Natural killer cell (primary cell): ENCODE data around the gene MBD5. TPM values are rescaled to one million over a fixed set of nuclear protein-coding genes. Genes with fewer than 3 reads are reported as not detected.

Experiments
- ATAC-seq, 3 donors: fragments of 150-1000 bp in 2 of 3; fragments of 200-7000 bp in 1 of 3; cut with Tn5 transposase; 1 replicate in 1 of 3; 2 replicates in 2 of 3; pipeline ENCODE4 v1.10.0; 2021; ENCODE audit warnings: mild to moderate bottlenecking in 2 of 3, moderate library complexity in 2 of 3
- DNase-seq, 2 donors: peaks; one replicate each; pipeline versions ENCODE4 v3.0.0 to v3.0.0-alpha.2; 2013 to 2021; ENCODE audit warnings: mixed read lengths in 1 of 2
- H3K27ac ChIP-seq: one replicate; pipeline ENCODE4 v1.5.1; 2013; ENCODE audit warnings: mild to moderate bottlenecking, low read length
- H3K27me3 ChIP-seq: one replicate; pipeline ENCODE4 v1.6.1; 2013; ENCODE audit warnings: low read length; ENCODE audit not compliant: control insufficient read depth, insufficient read depth
- H3K36me3 ChIP-seq: one replicate; pipeline ENCODE4 v1.6.1; 2013; ENCODE audit warnings: low read length; ENCODE audit not compliant: control insufficient read depth, insufficient read depth
- H3K4me1 ChIP-seq: one replicate; pipeline ENCODE4 v1.6.1; 2013; ENCODE audit warnings: low read length; ENCODE audit not compliant: control insufficient read depth, insufficient read depth
- H3K4me3 ChIP-seq: one replicate; pipeline ENCODE4 v1.5.1; 2013; ENCODE audit warnings: low read length
- H3K9me3 ChIP-seq: one replicate; pipeline ENCODE4 v1.6.1; 2013; ENCODE audit warnings: low read length; ENCODE audit not compliant: control insufficient read depth, insufficient read depth
- H3K27ac Mint-ChIP-seq, 2 donors: one replicate each; pipeline ENCODE4 v1.8.0; 2022; ENCODE audit warnings: mild to moderate bottlenecking in 2 of 2, mixed read lengths in 2 of 2, moderate library complexity in 1 of 2
- H3K27me3 Mint-ChIP-seq, 2 donors: one replicate each; pipeline ENCODE4 v1.8.0; 2022; ENCODE audit warnings: low read depth in 2 of 2, mixed read lengths in 2 of 2
- H3K36me3 Mint-ChIP-seq: one replicate; pipeline ENCODE4 v1.8.0; 2022; ENCODE audit warnings: mixed read lengths
- H3K4me1 Mint-ChIP-seq, 2 donors: one replicate each; pipeline ENCODE4 v1.8.0; 2022; ENCODE audit warnings: mixed read lengths in 2 of 2
- H3K4me3 Mint-ChIP-seq: one replicate; pipeline ENCODE4 v1.8.0; 2022; ENCODE audit warnings: mild to moderate bottlenecking, moderate library complexity, mixed read lengths
- H3K9me3 Mint-ChIP-seq, 2 donors: one replicate each; pipeline ENCODE4 v1.8.0; 2022; ENCODE audit warnings: mixed read lengths in 2 of 2
- WGBS: methylation state at CpG from one replicate; pipeline ENCODE4 v1.1.7; 2013; ENCODE audit warnings: missing lambda C conversion rate; ENCODE audit not compliant: insufficient coverage; 5-methylcytosine and 5-hydroxymethylcytosine counted together
- intact Hi-C: fragments of 100-400 bp; cut with micrococcal nuclease; formaldehyde crosslinking; loops from one replicate; pipeline ENCODE4 v1.14.2; 2022
- total RNA-seq, 4 donors: library from RNA; stranded (reverse); fragments of 120-200 nt in 1 of 4; gene quantifications; one replicate each; pipeline versions ENCODE4 v1.2.3 to v1.2.4, GENCODE V29; 2013 to 2022
- TF ChIP-seq, protein P1 (sequence below): fragments of 200-600 bp; IDR thresholded peaks from one replicate; pipeline ENCODE4 v1.8.0; 2022; ENCODE audit warnings: antibody characterized with exemption

The MBD5 gene
- total RNA-seq, 3 donors from 2014 or later (not counting 1 experiment from before 2014, with no cell fraction given): 83.8 to 96.3 (median 89.7) TPM

DNA sequence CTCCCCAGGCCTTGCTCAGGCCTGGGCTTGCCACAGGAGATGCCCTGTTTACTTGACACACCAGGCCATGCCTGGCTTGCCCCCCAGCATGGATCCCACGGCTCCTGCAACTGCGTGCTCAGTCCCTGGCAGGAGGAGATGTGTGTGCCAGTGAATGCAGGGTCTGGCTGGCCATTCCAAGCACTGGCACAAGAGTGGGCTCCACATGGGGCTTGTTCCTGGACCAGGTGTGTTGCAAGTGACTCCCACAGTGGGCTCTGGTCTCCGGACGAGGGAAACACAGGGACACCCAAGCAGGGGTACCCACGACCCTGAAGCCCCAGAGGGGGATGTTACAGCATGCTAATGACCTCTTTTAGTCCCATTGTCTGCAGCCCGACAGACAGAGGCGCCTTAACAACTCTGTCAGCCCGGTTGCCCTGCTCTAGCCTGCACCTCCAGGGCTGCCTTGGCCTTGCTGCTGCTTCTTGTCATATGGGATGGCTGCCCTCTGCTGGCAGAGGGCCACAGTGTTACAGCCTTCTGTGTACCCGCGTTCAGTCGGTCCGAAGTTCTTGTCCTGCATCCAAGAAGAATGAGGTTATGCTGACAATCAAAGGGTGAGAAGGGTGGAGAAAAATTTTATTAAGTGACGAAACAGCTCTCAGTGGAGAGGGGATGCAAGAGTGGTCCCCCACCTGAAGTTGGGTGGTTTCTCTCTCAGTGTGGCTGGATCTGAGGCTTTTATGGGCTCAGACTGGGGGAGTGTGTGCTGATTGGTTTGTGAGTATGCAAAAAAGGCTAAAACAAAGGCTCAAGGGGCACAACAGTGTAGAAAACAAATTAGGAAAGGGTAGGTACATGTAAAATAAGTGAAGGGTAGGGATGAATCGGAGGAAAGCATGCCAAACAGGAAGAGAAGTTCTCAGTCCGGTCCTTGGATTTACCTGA lies 180.4 kb downstream of the MBD5 start:
- no peak overlapping the region for H3K4me3 Mint-ChIP-seq
- H3K4me1 ChIP-seq: no peaks in the 10 kb centered on the region
- H3K27ac ChIP-seq: no peak overlapping the region
- H3K27me3 ChIP-seq: no peaks in the 10 kb centered on the region
- peaks cover 0 to 9% of the 10 kb centered on the region in 2 donors for H3K4me1 Mint-ChIP-seq
- no peaks in the 10 kb centered on the region for H3K36me3 ChIP-seq
- intact Hi-C loops: loop anchor here (1.0 kb wide), 1 partner anchor 211 kb away; no protein-coding TSS in a partner anchor
- no peak overlapping the region for H3K27ac Mint-ChIP-seq
- H3K4me3 ChIP-seq: no peak overlapping the region
- no peaks in the 10 kb centered on the region for H3K9me3 ChIP-seq
- H3K9me3 Mint-ChIP-seq: no peaks in the 10 kb centered on the region
- DNase-seq (peak; percentile 20 to 62), ATAC-seq (peak; percentile 46 to 70 (median 63))
- no peaks in the 10 kb centered on the region for H3K36me3 Mint-ChIP-seq
- TF ChIP-seq, protein P1, sequence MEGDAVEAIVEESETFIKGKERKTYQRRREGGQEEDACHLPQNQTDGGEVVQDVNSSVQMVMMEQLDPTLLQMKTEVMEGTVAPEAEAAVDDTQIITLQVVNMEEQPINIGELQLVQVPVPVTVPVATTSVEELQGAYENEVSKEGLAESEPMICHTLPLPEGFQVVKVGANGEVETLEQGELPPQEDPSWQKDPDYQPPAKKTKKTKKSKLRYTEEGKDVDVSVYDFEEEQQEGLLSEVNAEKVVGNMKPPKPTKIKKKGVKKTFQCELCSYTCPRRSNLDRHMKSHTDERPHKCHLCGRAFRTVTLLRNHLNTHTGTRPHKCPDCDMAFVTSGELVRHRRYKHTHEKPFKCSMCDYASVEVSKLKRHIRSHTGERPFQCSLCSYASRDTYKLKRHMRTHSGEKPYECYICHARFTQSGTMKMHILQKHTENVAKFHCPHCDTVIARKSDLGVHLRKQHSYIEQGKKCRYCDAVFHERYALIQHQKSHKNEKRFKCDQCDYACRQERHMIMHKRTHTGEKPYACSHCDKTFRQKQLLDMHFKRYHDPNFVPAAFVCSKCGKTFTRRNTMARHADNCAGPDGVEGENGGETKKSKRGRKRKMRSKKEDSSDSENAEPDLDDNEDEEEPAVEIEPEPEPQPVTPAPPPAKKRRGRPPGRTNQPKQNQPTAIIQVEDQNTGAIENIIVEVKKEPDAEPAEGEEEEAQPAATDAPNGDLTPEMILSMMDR: no peak
- 95% methylated on average over 15 of the region's 15 CpGs for WGBS
- no peaks in the 10 kb centered on the region for H3K27me3 Mint-ChIP-seq

DNA sequence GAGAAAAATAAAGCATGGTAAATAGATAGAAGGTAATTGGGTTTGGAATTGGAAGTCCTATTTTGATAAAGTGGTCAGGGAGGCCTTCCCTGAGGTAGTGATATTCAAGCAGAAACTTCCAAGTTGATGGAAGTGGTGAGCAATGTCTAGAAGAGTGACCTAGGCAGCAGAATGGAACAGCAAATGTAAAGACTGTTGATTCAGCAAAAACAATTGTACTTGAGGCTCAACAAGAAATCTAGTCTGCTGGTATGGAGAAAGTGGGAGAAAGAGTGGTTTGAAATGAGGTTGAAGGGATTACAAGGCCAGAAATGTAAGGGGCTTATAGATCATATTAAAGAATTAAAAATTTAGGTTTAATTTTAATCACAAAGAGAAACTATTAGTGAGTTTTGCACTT lies 181.3 kb downstream of the MBD5 start:
- Histone ChIP-seq H3K36me3 (no peaks in the 10 kb centered on the region), H3K9me3 (no peaks in the 10 kb centered on the region), H3K27me3 (no peaks in the 10 kb centered on the region), H3K4me1 (no peaks in the 10 kb centered on the region), H3K4me3 (no peak overlapping the region), H3K27ac (no peak overlapping the region)
- H3K27me3 Mint-ChIP-seq: no peaks in the 10 kb centered on the region
- no peaks in the 10 kb centered on the region for H3K9me3 Mint-ChIP-seq
- no peak overlapping the region for H3K4me3 Mint-ChIP-seq
- TF ChIP-seq, protein P1: no peak
- no peak for ATAC-seq
- no peak for DNase-seq
- no peak overlapping the region for H3K27ac Mint-ChIP-seq
- intact Hi-C loops: no loop called here
- peaks cover 0 to 4% of the 10 kb centered on the region in 2 donors for H3K4me1 Mint-ChIP-seq
- H3K36me3 Mint-ChIP-seq: no peaks in the 10 kb centered on the region

DNA sequence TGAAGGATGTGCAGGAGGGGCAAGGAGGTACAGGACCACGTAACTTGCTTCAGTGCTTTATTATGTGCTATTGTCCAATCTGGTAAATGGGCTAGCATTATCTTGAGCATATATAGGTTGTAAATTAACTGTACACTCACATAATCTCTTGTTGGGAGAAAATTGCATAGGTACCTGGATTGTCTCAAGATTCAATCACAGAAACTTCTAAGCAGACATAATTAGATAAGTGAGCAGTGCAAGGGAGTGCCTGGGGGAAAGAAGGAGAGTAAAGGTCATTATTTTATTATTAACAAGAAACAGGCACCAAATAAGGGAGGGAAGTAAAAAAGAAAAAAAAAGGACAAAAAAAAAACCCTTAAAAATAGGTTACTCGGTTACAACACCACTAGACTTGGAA lies 186.2 kb downstream of the MBD5 start:
- ATAC-seq: no peak
- Histone ChIP-seq H3K9me3 (no peaks in the 10 kb centered on the region), H3K4me1 (no peaks in the 10 kb centered on the region), H3K27ac (no peak overlapping the region), H3K4me3 (no peak overlapping the region), H3K36me3 (no peaks in the 10 kb centered on the region), H3K27me3 (no peaks in the 10 kb centered on the region)
- Mint-ChIP-seq H3K9me3 (no peaks in the 10 kb centered on the region), H3K27ac (no peak overlapping the region), H3K4me3 (no peak overlapping the region), H3K36me3 (no peaks in the 10 kb centered on the region), H3K27me3 (no peaks in the 10 kb centered on the region), H3K4me1 (no peaks in the 10 kb centered on the region)
- WGBS: 100% methylated on average over 1 of the region's 2 CpGs
- TF ChIP-seq, protein P1: no peak
- intact Hi-C loops: no loop called here
- no peak for DNase-seq
